ENCODE measurements around the gene MAPRE2.
"Not testable (repeated sequence)": the region's sequence is repeated elsewhere in the genome, so short reads cannot be mapped to it uniquely, and the experiment has no call there.

The MAPRE2 gene

DNA sequence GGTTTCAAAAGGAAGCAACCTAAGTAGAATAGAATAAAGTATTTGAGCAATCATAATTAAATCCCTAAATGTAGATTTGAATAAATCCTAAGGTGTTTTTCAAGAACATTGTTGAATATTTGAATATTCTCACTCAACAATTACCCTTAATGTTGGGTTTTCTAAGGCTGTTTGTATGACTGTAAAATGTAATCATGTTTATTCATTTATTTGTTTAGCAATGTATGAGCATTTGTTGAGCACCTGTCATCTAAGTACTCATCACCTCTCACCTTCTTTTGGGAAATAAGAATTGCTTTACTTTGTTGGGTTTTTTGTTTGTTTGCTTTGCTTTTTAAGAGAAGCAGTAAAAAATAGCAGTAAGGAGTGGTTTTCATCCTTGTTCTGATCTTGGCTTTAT lies 66.0 kb downstream of the MAPRE2 start:
- H3K4me1 ChIP-seq (ENCODE audit: control insufficient read depth, low read length) = peaks cover 3% of the 10 kb centered on the region; the same call in 1 of the 2 replicates
- H3F3A ChIP-seq (ENCODE audit: control insufficient read depth, insufficient read depth) = no peaks in the 10 kb centered on the region
- H3K4me3 ChIP-seq (ENCODE audit: low read length) = no peak overlapping the region
- TF ChIP-seq, protein P1, sequence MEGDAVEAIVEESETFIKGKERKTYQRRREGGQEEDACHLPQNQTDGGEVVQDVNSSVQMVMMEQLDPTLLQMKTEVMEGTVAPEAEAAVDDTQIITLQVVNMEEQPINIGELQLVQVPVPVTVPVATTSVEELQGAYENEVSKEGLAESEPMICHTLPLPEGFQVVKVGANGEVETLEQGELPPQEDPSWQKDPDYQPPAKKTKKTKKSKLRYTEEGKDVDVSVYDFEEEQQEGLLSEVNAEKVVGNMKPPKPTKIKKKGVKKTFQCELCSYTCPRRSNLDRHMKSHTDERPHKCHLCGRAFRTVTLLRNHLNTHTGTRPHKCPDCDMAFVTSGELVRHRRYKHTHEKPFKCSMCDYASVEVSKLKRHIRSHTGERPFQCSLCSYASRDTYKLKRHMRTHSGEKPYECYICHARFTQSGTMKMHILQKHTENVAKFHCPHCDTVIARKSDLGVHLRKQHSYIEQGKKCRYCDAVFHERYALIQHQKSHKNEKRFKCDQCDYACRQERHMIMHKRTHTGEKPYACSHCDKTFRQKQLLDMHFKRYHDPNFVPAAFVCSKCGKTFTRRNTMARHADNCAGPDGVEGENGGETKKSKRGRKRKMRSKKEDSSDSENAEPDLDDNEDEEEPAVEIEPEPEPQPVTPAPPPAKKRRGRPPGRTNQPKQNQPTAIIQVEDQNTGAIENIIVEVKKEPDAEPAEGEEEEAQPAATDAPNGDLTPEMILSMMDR (IDR thresholded peaks at IDR 0.05; ENCODE audit: low read depth, low read length, poor library complexity, severe bottlenecking) = no peak
- no peak for TF ChIP-seq EZH2phosphoT487 (IDR thresholded peaks at IDR 0.05; ENCODE audit: borderline replicate concordance, low read length)
- peaks cover 42% of the 10 kb centered on the region for H3K36me3 ChIP-seq (ENCODE audit: control insufficient read depth, low read length)
- no peaks in the 10 kb centered on the region for H4K20me1 ChIP-seq (ENCODE audit: control insufficient read depth, insufficient read depth, low read depth, low read length)
- H3K9me3 ChIP-seq (ENCODE audit: control insufficient read depth, insufficient read depth, low read length) = peaks cover 3% of the 10 kb centered on the region; the same call in 1 of the 2 replicates
- no peaks in the 10 kb centered on the region for H3K9me2 ChIP-seq (replicated peaks; ENCODE audit: control insufficient read depth, low read length)
- H3K27ac ChIP-seq (ENCODE audit: low read depth, low read length) = no peak overlapping the region
- no peaks in the 10 kb centered on the region for H3K27me3 ChIP-seq (ENCODE audit: control insufficient read depth, low read length)
- no peak overlapping the region for H3K4me2 ChIP-seq (ENCODE audit: low read length)
- H3K79me2 ChIP-seq (ENCODE audit: control insufficient read depth, low read length) = peaks cover 39% of the 10 kb centered on the region

DNA sequence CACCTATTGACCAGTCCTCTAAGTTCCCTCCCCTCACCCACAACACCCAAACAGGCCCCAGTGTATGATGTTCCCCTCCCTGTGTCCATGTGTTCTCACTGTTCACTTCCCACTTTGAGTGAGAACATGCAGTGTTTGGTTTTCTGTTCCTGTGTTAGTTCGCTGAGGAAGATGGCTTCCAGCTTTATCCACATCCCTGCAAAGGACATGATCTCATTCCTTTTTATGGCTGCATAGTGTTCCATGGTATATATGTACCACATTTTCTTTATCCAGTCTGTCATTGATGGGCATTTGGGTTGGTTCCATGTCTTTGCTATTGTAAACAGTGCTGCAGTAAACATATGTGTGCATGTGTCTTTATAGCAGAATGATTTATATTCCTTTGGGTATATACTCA lies 66.9 kb downstream of the MAPRE2 start:
- H3K4me2 ChIP-seq (ENCODE audit: low read length); H3K27ac ChIP-seq (ENCODE audit: low read depth, low read length); H3F3A ChIP-seq (ENCODE audit: control insufficient read depth, insufficient read depth); H3K4me1 ChIP-seq (ENCODE audit: control insufficient read depth, low read length); H3K9me2 ChIP-seq (replicated peaks; ENCODE audit: control insufficient read depth, low read length); H3K27me3 ChIP-seq (ENCODE audit: control insufficient read depth, low read length); H3K9me3 ChIP-seq (ENCODE audit: control insufficient read depth, insufficient read depth, low read length); H4K20me1 ChIP-seq (ENCODE audit: control insufficient read depth, insufficient read depth, low read depth, low read length); H3K4me3 ChIP-seq (ENCODE audit: low read length): not testable (repeated sequence)
- Histone ChIP-seq H3K79me2 (ENCODE audit: control insufficient read depth, low read length) (peaks cover 48% of the 10 kb centered on the region), H3K36me3 (ENCODE audit: control insufficient read depth, low read length) (peaks cover 37% of the 10 kb centered on the region)

DNA sequence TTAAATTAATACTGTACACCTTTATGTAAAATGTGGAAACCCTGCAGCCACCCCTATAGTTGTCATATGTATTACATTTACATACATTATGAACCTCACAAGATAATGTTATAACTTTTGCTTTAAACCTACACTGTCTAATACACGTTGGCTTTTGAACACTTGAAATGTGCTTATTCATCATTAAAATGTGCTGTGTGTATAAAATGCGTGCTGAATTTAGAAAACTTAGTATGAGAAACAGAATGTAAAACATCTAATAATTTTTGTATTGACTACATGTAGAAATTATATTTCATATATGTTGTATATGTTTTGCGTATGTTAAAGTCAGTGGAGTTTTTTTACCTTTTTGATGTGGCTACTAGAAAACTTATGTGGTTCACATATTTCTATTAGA lies 68.8 kb downstream of the MAPRE2 start:
- Histone ChIP-seq H3K4me1 (ENCODE audit: control insufficient read depth, low read length) (peaks cover 13% of the 10 kb centered on the region), H4K20me1 (ENCODE audit: control insufficient read depth, insufficient read depth, low read depth, low read length) (no peaks in the 10 kb centered on the region), H3F3A (ENCODE audit: control insufficient read depth, insufficient read depth) (no peaks in the 10 kb centered on the region), H3K27ac (ENCODE audit: low read depth, low read length) (no peak overlapping the region), H3K79me2 (ENCODE audit: control insufficient read depth, low read length) (peaks cover 65% of the 10 kb centered on the region), H3K4me3 (ENCODE audit: low read length) (no peak overlapping the region), H3K9me3 (ENCODE audit: control insufficient read depth, insufficient read depth, low read length) (peaks cover 3% of the 10 kb centered on the region; the same call in 1 of the 2 replicates), H3K36me3 (ENCODE audit: control insufficient read depth, low read length) (peaks cover 28% of the 10 kb centered on the region), H3K9me2 (replicated peaks; ENCODE audit: control insufficient read depth, low read length) (no peaks in the 10 kb centered on the region), H3K4me2 (ENCODE audit: low read length) (no peak overlapping the region), H3K27me3 (ENCODE audit: control insufficient read depth, low read length) (no peaks in the 10 kb centered on the region)
- TF ChIP-seq, protein P1 (IDR thresholded peaks at IDR 0.05; ENCODE audit: low read depth, low read length, poor library complexity, severe bottlenecking) = no peak
- no peak for TF ChIP-seq EZH2phosphoT487 (IDR thresholded peaks at IDR 0.05; ENCODE audit: borderline replicate concordance, low read length)

DNA sequence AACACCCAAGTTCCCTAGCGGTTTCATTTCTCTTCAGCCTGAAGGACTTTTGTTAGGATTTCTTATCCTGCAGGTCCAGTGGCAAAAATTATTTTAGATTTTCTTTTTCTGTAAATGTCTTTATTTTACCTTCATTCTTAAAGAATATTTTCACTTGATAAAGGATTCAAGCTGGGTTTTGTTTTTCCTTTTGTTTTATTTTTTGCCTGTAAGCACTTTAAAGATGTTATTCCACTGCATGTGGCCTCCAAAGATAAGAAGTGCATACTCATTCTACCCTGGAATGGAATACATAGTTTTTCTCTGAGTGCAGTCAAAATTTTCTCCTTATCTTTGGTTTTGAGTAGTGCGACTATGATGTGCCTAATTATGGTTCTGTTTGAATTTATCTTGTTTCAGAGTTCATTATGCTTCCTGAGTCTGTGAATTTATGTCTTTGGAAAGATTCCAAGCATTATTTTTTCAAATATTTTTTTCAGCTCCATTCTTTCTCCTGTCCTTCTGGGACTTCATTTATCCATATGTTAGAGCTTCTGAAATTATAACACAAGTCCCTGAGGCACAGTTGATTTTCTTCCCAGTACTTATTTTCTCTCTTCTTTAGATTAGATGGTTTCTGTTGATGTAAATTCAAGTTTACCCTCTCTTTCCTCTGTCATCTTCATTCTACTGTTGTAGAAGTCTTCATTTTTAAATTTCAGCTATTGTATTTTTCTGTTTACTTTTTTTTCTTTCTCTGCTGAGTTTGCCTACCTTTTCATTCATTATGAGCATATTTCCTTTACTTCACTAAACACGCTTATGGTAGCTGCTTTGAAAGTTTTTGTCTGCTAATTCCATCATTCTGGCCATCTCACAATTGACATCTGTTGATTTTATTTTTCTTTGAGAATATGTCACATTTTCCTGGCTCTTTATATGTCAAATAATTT lies 69.6 kb downstream of the MAPRE2 start:
- no peaks in the 10 kb centered on the region for H3K9me2 ChIP-seq (replicated peaks; ENCODE audit: control insufficient read depth, low read length)
- H4K20me1 ChIP-seq (ENCODE audit: control insufficient read depth, insufficient read depth, low read depth, low read length) = no peaks in the 10 kb centered on the region
- H3K27ac ChIP-seq (ENCODE audit: low read depth, low read length) = no peak overlapping the region
- H3K27me3 ChIP-seq (ENCODE audit: control insufficient read depth, low read length) = no peaks in the 10 kb centered on the region
- H3K79me2 ChIP-seq (ENCODE audit: control insufficient read depth, low read length) = peaks cover 69% of the 10 kb centered on the region
- H3F3A ChIP-seq (ENCODE audit: control insufficient read depth, insufficient read depth) = no peaks in the 10 kb centered on the region
- H3K4me3 ChIP-seq (ENCODE audit: low read length) = no peak overlapping the region
- peaks cover 24% of the 10 kb centered on the region for H3K36me3 ChIP-seq (ENCODE audit: control insufficient read depth, low read length)
- peaks cover 11% of the 10 kb centered on the region for H3K4me1 ChIP-seq (ENCODE audit: control insufficient read depth, low read length)
- H3K9me3 ChIP-seq (ENCODE audit: control insufficient read depth, insufficient read depth, low read length) = peaks cover 3% of the 10 kb centered on the region; the same call in 1 of the 2 replicates
- TF ChIP-seq EZH2phosphoT487 (IDR thresholded peaks at IDR 0.05; ENCODE audit: borderline replicate concordance, low read length) = no peak
- TF ChIP-seq, protein P1 (IDR thresholded peaks at IDR 0.05; ENCODE audit: low read depth, low read length, poor library complexity, severe bottlenecking) = no peak
- H3K4me2 ChIP-seq (ENCODE audit: low read length) = no peak overlapping the region
